HL-60 (cell line): ENCODE results near the gene TMEM273.

Experiments
- DNase-seq, 2 experiments: peaks; one replicate each; pipeline ENCODE4 v3.0.0-alpha.2; 2010 to 2020; ENCODE audit warnings: low read depth in 1 of 2, low spot score in 1 of 2
- H3K27ac ChIP-seq: fragments of 250-450 bp; sonication (Bioruptor Pico); replicated peaks from 2 replicates; pipeline ENCODE4 v1.5.1; 2020; ENCODE audit warnings: mild to moderate bottlenecking, moderate library complexity
- H3K27me3 ChIP-seq: fragments of 250-450 bp; sonication (Bioruptor Pico); 2 replicates; pipeline ENCODE4 v1.5.1; 2021; ENCODE audit warnings: mild to moderate bottlenecking, moderate library complexity; ENCODE audit not compliant: insufficient read depth, poor library complexity, severe bottlenecking
- H3K4me3 ChIP-seq: replicated peaks from 2 replicates; pipeline ENCODE4 v1.5.1; 2011; ENCODE audit warnings: mild to moderate bottlenecking, control low read depth, low read length; ENCODE audit not compliant: insufficient read depth
- GABPA ChIP-seq: IDR thresholded peaks from 2 replicates; pipeline ENCODE4 v1.6.1; 2012; ENCODE audit warnings: low read depth
- POLR2AphosphoS5 ChIP-seq: IDR thresholded peaks from 2 replicates; pipeline ENCODE4 v1.6.1; 2012; ENCODE audit warnings: low read depth
- SPI1 ChIP-seq: IDR thresholded peaks from 2 replicates; pipeline ENCODE4 v1.6.1; 2012; ENCODE audit warnings: low read depth, mild to moderate bottlenecking, borderline replicate concordance
- TF ChIP-seq, protein P1 (sequence below): IDR thresholded peaks from 2 replicates; pipeline ENCODE4 v1.6.1; 2012; ENCODE audit warnings: low read depth; ENCODE audit not compliant: insufficient replicate concordance
- TF ChIP-seq, protein P2 (sequence below): IDR thresholded peaks from one replicate; pipeline ENCODE4 v1.5.1; 2011; ENCODE audit warnings: low read length, control low read depth, inconsistent platforms; ENCODE audit not compliant: insufficient read depth

The TMEM273 gene

DNA sequence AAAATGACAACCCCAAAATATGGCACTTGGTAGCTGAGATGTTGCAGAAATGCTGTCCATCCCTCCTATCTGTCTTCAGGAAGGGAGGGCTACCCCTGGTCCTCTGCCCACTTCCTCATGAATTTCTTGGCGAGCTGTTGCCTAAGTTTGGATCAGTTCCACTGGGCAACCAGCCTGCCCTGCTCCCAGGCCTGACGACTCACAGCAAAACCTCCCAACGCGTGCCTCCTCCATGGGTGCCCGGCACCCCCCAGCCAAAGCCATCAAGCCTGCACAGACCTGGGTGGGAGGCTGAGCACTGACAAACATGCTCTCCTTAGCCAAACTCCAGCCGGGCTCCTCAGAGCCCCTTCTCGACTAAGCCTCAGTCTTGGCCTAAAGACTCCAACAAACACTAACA is 81.7 kb downstream of the TMEM273 start:
- H3K27me3 ChIP-seq, result no peaks in the 10 kb centered on the region
- DNase-seq, result no peak
- no peak overlapping the region for H3K27ac ChIP-seq
- no peak overlapping the region for H3K4me3 ChIP-seq
- TF ChIP-seq GABPA, result no peak
- TF ChIP-seq, protein P1, sequence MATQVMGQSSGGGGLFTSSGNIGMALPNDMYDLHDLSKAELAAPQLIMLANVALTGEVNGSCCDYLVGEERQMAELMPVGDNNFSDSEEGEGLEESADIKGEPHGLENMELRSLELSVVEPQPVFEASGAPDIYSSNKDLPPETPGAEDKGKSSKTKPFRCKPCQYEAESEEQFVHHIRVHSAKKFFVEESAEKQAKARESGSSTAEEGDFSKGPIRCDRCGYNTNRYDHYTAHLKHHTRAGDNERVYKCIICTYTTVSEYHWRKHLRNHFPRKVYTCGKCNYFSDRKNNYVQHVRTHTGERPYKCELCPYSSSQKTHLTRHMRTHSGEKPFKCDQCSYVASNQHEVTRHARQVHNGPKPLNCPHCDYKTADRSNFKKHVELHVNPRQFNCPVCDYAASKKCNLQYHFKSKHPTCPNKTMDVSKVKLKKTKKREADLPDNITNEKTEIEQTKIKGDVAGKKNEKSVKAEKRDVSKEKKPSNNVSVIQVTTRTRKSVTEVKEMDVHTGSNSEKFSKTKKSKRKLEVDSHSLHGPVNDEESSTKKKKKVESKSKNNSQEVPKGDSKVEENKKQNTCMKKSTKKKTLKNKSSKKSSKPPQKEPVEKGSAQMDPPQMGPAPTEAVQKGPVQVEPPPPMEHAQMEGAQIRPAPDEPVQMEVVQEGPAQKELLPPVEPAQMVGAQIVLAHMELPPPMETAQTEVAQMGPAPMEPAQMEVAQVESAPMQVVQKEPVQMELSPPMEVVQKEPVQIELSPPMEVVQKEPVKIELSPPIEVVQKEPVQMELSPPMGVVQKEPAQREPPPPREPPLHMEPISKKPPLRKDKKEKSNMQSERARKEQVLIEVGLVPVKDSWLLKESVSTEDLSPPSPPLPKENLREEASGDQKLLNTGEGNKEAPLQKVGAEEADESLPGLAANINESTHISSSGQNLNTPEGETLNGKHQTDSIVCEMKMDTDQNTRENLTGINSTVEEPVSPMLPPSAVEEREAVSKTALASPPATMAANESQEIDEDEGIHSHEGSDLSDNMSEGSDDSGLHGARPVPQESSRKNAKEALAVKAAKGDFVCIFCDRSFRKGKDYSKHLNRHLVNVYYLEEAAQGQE, result no peak
- TF ChIP-seq POLR2AphosphoS5, result no peak
- TF ChIP-seq, protein P2, sequence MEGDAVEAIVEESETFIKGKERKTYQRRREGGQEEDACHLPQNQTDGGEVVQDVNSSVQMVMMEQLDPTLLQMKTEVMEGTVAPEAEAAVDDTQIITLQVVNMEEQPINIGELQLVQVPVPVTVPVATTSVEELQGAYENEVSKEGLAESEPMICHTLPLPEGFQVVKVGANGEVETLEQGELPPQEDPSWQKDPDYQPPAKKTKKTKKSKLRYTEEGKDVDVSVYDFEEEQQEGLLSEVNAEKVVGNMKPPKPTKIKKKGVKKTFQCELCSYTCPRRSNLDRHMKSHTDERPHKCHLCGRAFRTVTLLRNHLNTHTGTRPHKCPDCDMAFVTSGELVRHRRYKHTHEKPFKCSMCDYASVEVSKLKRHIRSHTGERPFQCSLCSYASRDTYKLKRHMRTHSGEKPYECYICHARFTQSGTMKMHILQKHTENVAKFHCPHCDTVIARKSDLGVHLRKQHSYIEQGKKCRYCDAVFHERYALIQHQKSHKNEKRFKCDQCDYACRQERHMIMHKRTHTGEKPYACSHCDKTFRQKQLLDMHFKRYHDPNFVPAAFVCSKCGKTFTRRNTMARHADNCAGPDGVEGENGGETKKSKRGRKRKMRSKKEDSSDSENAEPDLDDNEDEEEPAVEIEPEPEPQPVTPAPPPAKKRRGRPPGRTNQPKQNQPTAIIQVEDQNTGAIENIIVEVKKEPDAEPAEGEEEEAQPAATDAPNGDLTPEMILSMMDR, result no peak
- no peak for TF ChIP-seq SPI1

DNA sequence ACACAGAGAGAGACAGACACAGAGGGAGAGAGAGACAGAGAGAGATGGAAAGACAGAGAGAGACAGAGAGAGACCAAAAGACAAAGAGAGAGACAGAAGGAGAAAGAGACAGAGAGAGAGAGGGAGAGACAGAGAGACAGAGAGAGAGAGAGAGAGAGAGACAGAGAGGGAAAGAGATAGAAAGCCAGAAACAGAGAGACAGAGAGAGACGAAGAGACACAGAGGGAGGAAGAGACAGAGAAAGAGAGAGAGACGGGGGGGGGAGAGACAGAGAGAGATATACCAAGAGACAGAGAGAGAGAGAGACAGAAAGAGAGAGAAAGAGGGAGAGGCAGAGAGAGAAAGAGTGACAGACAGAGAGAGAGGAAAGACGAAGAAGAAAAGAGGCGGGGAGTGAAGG is 83.1 kb downstream of the TMEM273 start:
- H3K27me3 ChIP-seq, result peaks cover 2% of the 10 kb centered on the region
- H3K27ac ChIP-seq, result no peak overlapping the region
- TF ChIP-seq SPI1 (no peak), GABPA (no peak)
- H3K4me3 ChIP-seq, result no peak overlapping the region
- DNase-seq, result no peak
